ENCODE data around the gene UBALD1. TPM values are rescaled to one million over a fixed set of nuclear protein-coding genes. Genes with fewer than 3 reads are reported as not detected.

The UBALD1 gene
- total and polyA plus RNA-seq, 9 of the 15 experiments (the other 6 are each of a cell fraction or from before 2014, with no cell fraction given): 1.3 to 38.0 (median 6.2) TPM; not detected in 2

DNA sequence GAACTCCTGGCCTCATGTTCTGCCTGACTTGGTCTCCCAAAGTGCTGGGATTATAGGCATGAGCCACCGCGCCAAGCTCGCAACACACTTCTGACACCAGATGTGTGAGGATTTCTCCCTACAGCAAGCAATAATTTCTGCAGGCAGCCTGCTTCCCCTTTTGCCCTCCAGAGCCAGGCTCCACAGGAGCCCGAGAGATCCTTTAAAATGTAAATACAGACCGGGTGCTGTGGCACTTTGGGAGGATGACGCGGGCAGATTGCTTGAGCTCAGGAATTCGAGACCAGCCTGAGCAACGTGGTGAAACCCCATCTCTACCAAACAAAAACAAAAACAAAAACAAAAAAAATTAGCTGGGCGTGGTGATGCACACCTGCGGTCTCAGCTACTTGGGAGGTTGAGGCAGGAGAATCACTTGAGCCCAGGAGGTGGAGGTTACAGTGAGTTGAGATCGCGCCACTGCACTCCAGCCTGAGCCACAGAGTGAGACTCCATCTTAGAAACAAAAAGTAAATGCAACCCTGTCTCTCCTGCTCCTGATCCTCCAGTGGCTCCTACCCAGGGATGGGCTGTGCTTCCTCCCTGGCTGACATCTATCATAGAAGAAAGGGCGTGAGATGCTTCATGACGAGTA lies 43.9 kb downstream of the UBALD1 start (continued):
- TF ChIP-seq, protein P1, sequence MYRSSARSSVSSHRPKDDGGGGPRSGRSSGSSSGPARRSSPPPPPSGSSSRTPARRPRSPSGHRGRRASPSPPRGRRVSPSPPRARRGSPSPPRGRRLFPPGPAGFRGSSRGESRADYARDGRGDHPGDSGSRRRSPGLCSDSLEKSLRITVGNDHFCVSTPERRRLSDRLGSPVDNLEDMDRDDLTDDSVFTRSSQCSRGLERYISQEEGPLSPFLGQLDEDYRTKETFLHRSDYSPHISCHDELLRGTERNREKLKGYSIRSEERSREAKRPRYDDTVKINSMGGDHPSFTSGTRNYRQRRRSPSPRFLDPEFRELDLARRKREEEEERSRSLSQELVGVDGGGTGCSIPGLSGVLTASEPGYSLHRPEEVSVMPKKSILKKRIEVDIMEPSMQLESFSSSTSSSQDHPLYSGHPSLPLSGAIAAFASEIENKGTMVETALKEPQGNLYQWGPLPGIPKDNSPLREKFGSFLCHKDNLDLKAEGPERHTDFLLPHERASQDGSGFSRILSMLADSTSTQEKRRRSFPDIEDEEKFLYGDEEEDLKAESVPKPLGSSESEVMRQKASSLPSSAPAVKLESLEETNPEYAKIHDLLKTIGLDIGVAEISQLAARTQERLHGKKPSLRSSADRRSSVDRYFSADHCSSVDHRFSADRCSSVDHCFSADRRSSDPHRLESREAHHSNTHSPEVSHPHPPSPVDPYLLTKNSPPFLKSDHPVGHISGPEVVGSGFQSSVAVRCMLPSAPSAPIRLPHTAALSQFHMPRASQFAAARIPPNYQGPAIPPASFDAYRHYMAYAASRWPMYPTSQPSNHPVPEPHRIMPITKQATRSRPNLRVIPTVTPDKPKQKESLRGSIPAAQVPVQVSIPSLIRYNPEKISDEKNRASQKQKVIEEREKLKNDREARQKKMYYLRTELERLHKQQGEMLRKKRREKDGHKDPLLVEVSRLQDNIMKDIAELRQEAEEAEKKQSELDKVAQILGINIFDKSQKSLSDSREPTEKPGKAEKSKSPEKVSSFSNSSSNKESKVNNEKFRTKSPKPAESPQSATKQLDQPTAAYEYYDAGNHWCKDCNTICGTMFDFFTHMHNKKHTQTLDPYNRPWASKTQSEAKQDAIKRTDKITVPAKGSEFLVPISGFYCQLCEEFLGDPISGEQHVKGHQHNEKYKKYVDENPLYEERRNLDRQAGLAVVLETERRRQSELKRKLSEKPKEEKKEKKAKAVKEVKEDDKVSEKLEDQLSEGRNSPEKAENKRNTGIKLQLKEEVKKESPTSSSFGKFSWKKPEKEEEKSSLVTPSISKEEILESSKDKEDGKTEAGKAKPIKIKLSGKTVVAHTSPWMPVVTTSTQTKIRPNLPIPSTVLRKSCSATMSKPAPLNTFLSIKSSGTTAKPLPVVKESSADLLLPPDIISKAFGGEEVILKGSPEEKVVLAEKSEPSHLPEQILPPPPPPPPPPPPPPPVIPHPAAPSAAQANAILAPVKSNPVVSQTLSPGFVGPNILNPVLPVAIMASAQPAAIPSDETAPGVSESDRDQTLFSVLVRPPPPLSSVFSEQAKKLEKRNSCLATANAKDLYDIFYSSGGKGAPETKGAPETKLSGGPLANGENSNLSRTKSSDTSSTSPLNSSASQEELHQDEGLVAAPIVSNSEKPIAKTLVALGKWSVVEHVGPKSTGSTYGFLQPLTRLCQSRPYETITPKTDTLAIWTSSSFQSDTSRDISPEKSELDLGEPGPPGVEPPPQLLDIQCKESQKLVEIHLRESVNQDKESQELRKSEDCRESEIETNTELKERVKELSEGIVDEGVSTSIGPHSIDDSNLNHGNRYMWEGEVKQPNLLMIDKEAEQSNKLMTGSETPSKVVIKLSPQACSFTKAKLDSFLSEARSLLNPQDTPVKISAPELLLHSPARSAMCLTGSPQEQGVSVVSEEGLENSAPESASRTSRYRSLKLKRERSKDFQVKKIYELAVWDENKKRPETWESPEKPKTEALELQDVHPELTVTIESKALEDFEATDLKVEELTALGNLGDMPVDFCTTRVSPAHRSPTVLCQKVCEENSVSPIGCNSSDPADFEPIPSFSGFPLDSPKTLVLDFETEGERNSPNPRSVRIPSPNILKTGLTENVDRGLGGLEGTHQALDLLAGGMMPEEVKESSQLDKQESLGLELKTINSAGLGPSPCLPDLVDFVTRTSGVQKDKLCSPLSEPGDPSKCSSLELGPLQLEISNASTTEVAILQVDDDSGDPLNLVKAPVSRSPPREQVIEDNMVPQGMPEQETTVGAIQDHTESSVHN (IDR thresholded peaks at IDR 0.05; ENCODE audit: borderline replicate concordance in 1 of 2, low read depth in 1 of 2): no peak
- TF ChIP-seq ASH1L (IDR thresholded peaks at IDR 0.05; ENCODE audit: borderline replicate concordance, low read depth, partially characterized antibody): no peak
- TF ChIP-seq, protein P2, sequence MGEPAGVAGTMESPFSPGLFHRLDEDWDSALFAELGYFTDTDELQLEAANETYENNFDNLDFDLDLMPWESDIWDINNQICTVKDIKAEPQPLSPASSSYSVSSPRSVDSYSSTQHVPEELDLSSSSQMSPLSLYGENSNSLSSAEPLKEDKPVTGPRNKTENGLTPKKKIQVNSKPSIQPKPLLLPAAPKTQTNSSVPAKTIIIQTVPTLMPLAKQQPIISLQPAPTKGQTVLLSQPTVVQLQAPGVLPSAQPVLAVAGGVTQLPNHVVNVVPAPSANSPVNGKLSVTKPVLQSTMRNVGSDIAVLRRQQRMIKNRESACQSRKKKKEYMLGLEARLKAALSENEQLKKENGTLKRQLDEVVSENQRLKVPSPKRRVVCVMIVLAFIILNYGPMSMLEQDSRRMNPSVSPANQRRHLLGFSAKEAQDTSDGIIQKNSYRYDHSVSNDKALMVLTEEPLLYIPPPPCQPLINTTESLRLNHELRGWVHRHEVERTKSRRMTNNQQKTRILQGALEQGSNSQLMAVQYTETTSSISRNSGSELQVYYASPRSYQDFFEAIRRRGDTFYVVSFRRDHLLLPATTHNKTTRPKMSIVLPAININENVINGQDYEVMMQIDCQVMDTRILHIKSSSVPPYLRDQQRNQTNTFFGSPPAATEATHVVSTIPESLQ (CRISPR knock-in tag; IDR thresholded peaks at IDR 0.05): no peak
- TF ChIP-seq, protein P3, sequence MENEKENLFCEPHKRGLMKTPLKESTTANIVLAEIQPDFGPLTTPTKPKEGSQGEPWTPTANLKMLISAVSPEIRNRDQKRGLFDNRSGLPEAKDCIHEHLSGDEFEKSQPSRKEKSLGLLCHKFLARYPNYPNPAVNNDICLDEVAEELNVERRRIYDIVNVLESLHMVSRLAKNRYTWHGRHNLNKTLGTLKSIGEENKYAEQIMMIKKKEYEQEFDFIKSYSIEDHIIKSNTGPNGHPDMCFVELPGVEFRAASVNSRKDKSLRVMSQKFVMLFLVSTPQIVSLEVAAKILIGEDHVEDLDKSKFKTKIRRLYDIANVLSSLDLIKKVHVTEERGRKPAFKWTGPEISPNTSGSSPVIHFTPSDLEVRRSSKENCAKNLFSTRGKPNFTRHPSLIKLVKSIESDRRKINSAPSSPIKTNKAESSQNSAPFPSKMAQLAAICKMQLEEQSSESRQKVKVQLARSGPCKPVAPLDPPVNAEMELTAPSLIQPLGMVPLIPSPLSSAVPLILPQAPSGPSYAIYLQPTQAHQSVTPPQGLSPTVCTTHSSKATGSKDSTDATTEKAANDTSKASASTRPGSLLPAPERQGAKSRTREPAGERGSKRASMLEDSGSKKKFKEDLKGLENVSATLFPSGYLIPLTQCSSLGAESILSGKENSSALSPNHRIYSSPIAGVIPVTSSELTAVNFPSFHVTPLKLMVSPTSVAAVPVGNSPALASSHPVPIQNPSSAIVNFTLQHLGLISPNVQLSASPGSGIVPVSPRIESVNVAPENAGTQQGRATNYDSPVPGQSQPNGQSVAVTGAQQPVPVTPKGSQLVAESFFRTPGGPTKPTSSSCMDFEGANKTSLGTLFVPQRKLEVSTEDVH (IDR thresholded peaks at IDR 0.05; ENCODE audit: low read depth, partially characterized antibody): no peak
